D721Med (cell line): ENCODE measurements around the gene KLHDC9.

Experiments
- DNase-seq: peaks from one replicate; pipeline ENCODE4 v3.0.0; 2011; ENCODE audit warnings: low spot score; ENCODE audit not compliant: insufficient read length
- FAIRE-seq: peaks from 2 replicates; lab custom pipeline; 2011; peaks lifted over from hg19 to GRCh38; lab: Jason Lieb, UNC
- CTCF ChIP-seq: IDR thresholded peaks from 2 replicates; pipeline ENCODE4 v1.5.1; 2012; ENCODE audit warnings: mild to moderate bottlenecking, control low read depth; ENCODE audit not compliant: insufficient read depth; ENCODE audit errors: missing control alignments

The KLHDC9 gene

GRCh38 chr1:161098210-161099068, at the start of gene KLHDC9:
Gene KLHDC9 (plus strand): TSS chr1:161098361. CDS start chr1:161098536, 175 bp downstream.
- no peak for FAIRE-seq
- TF ChIP-seq CTCF = no peak
- DNase-seq = no peak

GRCh38 chr1:161048949-161049722, 49.0 kb upstream of the KLHDC9 start:
- FAIRE-seq (no peak), DNase-seq (no peak)
- no peak for TF ChIP-seq CTCF

GRCh38 chr1:161051219-161051618, 46.9 kb upstream of the KLHDC9 start:
- FAIRE-seq = no peak
- no peak for DNase-seq
- TF ChIP-seq CTCF = no peak

- no peak for TF ChIP-seq CTCF
- no peak for FAIRE-seq
These were observed 45.3 kb upstream of the KLHDC9 start for GRCh38 chr1:161052899-161053298.

GRCh38 chr1:161054232-161054631, 43.9 kb upstream of the KLHDC9 start:
- TF ChIP-seq CTCF = no peak
- DNase-seq = no peak
- FAIRE-seq = no peak

More at GRCh38 chr1:161052899-161053298, 45.3 kb upstream of the KLHDC9 start:
- DNase-seq = no peak

GRCh38 chr1:161054805-161055204, 43.4 kb upstream of the KLHDC9 start:
- no peak for FAIRE-seq
- no peak for DNase-seq
- TF ChIP-seq CTCF = no peak
